PC-9 (cell line): ENCODE measurements around the gene CROCC.

Experiments
- CTCF ChIP-seq: fragments of 200-600 bp; sonication (generic); conservative IDR thresholded peaks from 2 replicates; pipeline ENCODE4 v1.6.1; 2017; ENCODE audit warnings: mixed run types, antibody characterized with exemption, mild to moderate bottlenecking, moderate library complexity
- EZH2 ChIP-seq: fragments of 200-600 bp; sonication (generic); IDR thresholded peaks from 2 replicates; pipeline ENCODE4 v1.8.0; 2017; ENCODE audit warnings: antibody characterized with exemption, low read depth

DNA sequence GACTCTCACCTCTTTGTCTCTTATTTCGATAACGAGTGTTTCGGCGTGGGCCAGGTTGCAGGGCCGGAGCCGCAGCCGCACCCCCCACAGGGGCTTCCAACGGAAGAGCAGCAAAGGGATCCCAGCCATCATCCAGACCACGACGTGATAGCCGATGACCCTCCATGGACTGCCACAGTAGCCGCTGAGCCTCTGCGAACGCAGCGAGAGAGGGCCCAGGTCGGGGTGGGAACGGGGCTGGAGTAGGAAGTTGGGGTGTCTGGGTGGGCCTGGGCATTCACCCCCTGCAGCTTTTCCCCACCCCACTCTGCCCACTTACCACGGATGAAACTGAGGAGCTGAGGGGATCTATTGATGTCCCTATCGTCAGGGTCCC lies 83.6 kb downstream of the CROCC start:
- TF ChIP-seq CTCF (no peak), EZH2 (no peak)
